ENCODE data around the gene SLCO2A1.

DNA sequence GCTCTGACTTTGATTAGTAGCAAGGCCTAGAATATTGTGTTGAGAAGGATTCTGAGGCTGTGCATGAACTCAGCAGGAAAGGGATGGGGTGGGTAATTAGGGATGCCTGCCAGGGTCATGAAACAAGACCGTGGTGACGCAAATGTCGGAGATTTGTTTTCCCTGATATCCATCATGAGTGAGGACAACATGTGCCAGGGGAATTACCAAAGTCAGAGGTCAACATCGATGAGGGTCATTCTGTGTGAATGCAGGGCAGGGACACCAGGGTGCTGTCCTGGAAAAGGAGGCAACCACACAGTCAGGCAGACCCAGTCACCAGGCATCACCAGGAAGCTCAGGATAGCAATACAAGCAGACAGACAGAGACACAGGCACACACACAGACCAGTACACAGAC, 52.2 kb downstream of the SLCO2A1 start:
- TF ChIP-seq GATA2 (IDR thresholded peaks at IDR 0.05; ENCODE audit: low read depth, low read length), result no peak
- TF ChIP-seq GATA3 (IDR thresholded peaks at IDR 0.05; ENCODE audit: low read depth, low read length), result no peak

Measured in SH-SY5Y (cell line).